HK-2 (cell line): Measurements from ENCODE around the gene PODXL2.
A peak's percentile ranks its signal among the peaks of the same experiment; 100 is the strongest.
"Not testable (repeated sequence)": the region's sequence is repeated elsewhere in the genome, so short reads cannot be mapped to it uniquely, and the experiment has no call there.

Experiments used
- DNase-seq: peaks from one replicate; pipeline ENCODE4 v3.0.0-alpha.2; 2018; ENCODE audit not compliant: unreplicated experiment

The PODXL2 gene

GRCh38 chr3:127688416-127689265 lies 59.7 kb downstream of the PODXL2 start:
- peak; percentile 53 for DNase-seq

GRCh38 chr3:127689266-127689860 lies 60.4 kb downstream of the PODXL2 start:
- no peak for DNase-seq

GRCh38 chr3:127690106-127690505 lies 61.1 kb downstream of the PODXL2 start:
- DNase-seq = peak; percentile 57

GRCh38 chr3:127690823-127691452 lies 62.0 kb downstream of the PODXL2 start:
- DNase-seq = peak; percentile 72

GRCh38 chr3:127691489-127691888 lies 62.5 kb downstream of the PODXL2 start:
- peak; percentile 85 for DNase-seq

GRCh38 chr3:127691974-127692373 lies 63.0 kb downstream of the PODXL2 start:
- no peak for DNase-seq

GRCh38 chr3:127692501-127693335 lies 63.7 kb downstream of the PODXL2 start:
- no peak for DNase-seq

- no peak for DNase-seq
Observed at GRCh38 chr3:127693336-127693843, 64.4 kb downstream of the PODXL2 start.

GRCh38 chr3:127694467-127695215 lies 65.7 kb downstream of the PODXL2 start:
- DNase-seq = peak; percentile 47

GRCh38 chr3:127697551-127698240 lies 68.7 kb downstream of the PODXL2 start:
- DNase-seq = peak; percentile 45

- DNase-seq = no peak
Observed at GRCh38 chr3:127698286-127698685, 69.3 kb downstream of the PODXL2 start.

GRCh38 chr3:127698691-127699415 lies 69.9 kb downstream of the PODXL2 start:
- no peak for DNase-seq

- DNase-seq = no peak
Observed at GRCh38 chr3:127699416-127700300, 70.7 kb downstream of the PODXL2 start.

GRCh38 chr3:127700406-127700805 lies 71.4 kb downstream of the PODXL2 start:
- no peak for DNase-seq

- DNase-seq = no peak
Observed at GRCh38 chr3:127701280-127701911, 72.4 kb downstream of the PODXL2 start.

GRCh38 chr3:127702151-127702578 lies 73.2 kb downstream of the PODXL2 start:
- DNase-seq = no peak

GRCh38 chr3:127704840-127705239 lies 75.9 kb downstream of the PODXL2 start:
- not testable (repeated sequence) for DNase-seq

GRCh38 chr3:127706312-127706711 lies 77.3 kb downstream of the PODXL2 start:
- DNase-seq = no peak
